Left lung (tissue), 10 donors: ENCODE measurements around the gene PLD1. TPM values are rescaled to one million over a fixed set of nuclear protein-coding genes. Genes with fewer than 3 reads are reported as not detected.

Experiments
- ATAC-seq: fragments of 200-7000 bp; cut with Tn5 transposase; one replicate; pipeline ENCODE4 v1.9.1; 2020; ENCODE audit warnings: moderate library complexity
- DNase-seq, 4 donors: peaks; one replicate each; pipeline ENCODE4 v3.0.0-alpha.2; 2013 to 2020
- H3K27ac ChIP-seq, 2 donors: fragments of 200-600 bp; sonication (generic) in 1 of 2; one replicate each; pipeline versions ENCODE4 v1.5.0 to v1.8.0; 2020 to 2021
- H3K27me3 ChIP-seq, 2 donors: fragments of 200-600 bp; sonication (generic) in 1 of 2; one replicate each; pipeline versions ENCODE4 v1.5.0 to v1.8.0; 2020 to 2021
- H3K36me3 ChIP-seq, 2 donors: fragments of 200-600 bp; sonication (generic) in 1 of 2; one replicate each; pipeline versions ENCODE4 v1.5.0 to v1.8.0; 2020 to 2021
- H3K4me1 ChIP-seq, 2 donors: fragments of 200-600 bp; one replicate each; pipeline ENCODE4 v1.8.0; 2021
- H3K4me3 ChIP-seq, 2 donors: fragments of 200-600 bp; sonication (generic) in 1 of 2; one replicate each; pipeline versions ENCODE4 v1.5.0 to v1.8.0; 2020 to 2021; ENCODE audit warnings: mild to moderate bottlenecking in 1 of 2
- H3K9me3 ChIP-seq, 2 donors: fragments of 200-600 bp; sonication (generic) in 1 of 2; one replicate each; pipeline versions ENCODE4 v1.5.0 to v1.8.0; 2020 to 2021
- intact Hi-C, 2 donors: fragments of 100-400 bp; cut with DNase I; formaldehyde crosslinking; loops; one replicate each; pipeline versions ENCODE4 v1.11.2 to v1.14.2; 2022
- polyA plus RNA-seq, 6 donors: library from polyadenylated mRNA; unstranded; fragments of 120-200 nt; gene quantifications; one replicate each; pipeline ENCODE4 v1.2.1, GENCODE V29; 2013; ENCODE audit not compliant: insufficient read length in 6 of 6
- total RNA-seq, 2 donors: library from RNA; stranded (reverse); fragmentation: NEBNext Ultra II Directional; extraction: Animal tissue kit (Norgen Biotek cat#: 25700); gene quantifications; one replicate each; pipeline ENCODE4 v1.2.1, GENCODE V29; 2021
- TF ChIP-seq, protein P1 (sequence below), 2 donors: fragments of 200-600 bp; sonication (generic) in 1 of 2; IDR thresholded peaks; one replicate each; pipeline versions ENCODE4 v1.5.0 to v1.8.0; 2021; ENCODE audit warnings: antibody characterized with exemption in 2 of 2
- donor health status: DM: no; HTN: yes; CAD: no.
- donor health status: DM: no; HTN: no; CAD: no.

PLD1 gene
- total and polyA plus RNA-seq, 8 donors: 2.9 to 18.7 (median 5.8) TPM

DNA sequence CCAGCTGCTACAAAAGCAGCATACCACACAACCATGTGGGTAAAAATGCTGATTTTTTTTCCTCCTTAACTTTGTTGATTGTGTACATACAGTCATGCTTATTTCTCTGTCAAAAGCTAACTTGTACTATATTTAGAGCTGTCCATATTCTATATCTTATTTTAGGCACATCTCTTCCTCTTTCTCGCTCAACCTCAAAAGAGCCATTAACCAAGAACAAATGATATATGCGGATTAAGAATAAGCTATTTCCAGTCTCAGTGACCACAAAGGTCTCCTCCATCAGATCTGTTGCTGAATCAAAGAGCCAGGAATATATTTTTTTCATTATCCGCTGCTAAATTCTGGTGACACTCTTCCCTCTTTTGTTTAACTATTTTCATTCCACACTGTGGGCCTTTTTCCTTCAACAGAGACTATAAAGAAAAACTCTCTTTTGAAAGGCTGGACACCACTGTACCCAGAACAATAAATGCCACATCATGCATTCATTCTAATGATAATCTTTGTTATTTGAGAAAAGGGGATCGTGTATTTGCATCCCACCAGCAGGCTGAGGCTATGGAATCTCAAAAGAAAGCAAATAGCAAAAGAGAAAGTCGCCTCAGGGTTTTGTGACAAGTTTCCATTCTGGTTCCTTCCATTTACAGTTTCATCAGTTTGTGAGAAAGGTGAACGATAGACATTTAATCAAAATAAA, 40.8 kb upstream of the PLD1 start:
- ATAC-seq (no peak), DNase-seq (no peak)
- TF ChIP-seq, protein P1, sequence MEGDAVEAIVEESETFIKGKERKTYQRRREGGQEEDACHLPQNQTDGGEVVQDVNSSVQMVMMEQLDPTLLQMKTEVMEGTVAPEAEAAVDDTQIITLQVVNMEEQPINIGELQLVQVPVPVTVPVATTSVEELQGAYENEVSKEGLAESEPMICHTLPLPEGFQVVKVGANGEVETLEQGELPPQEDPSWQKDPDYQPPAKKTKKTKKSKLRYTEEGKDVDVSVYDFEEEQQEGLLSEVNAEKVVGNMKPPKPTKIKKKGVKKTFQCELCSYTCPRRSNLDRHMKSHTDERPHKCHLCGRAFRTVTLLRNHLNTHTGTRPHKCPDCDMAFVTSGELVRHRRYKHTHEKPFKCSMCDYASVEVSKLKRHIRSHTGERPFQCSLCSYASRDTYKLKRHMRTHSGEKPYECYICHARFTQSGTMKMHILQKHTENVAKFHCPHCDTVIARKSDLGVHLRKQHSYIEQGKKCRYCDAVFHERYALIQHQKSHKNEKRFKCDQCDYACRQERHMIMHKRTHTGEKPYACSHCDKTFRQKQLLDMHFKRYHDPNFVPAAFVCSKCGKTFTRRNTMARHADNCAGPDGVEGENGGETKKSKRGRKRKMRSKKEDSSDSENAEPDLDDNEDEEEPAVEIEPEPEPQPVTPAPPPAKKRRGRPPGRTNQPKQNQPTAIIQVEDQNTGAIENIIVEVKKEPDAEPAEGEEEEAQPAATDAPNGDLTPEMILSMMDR (IDR thresholded peaks at IDR 0.05): no peak
- Histone ChIP-seq H3K4me1 (no peaks in the 10 kb centered on the region), H3K27ac (no peak overlapping the region), H3K9me3 (peaks cover 0 to 20% of the 10 kb centered on the region in 2 donors), H3K4me3 (no peak overlapping the region), H3K27me3 (no peaks in the 10 kb centered on the region), H3K36me3 (no peaks in the 10 kb centered on the region)
- intact Hi-C loops: no loop called here

GRCh38 chr3:171850320-171850959, 40.2 kb upstream of the PLD1 start:
- Histone ChIP-seq H3K27ac (no peak overlapping the region), H3K9me3 (peaks cover 0 to 17% of the 10 kb centered on the region in 2 donors), H3K36me3 (no peaks in the 10 kb centered on the region), H3K4me3 (no peak overlapping the region), H3K27me3 (no peaks in the 10 kb centered on the region), H3K4me1 (no peaks in the 10 kb centered on the region)
- intact Hi-C loops: no loop called here
- TF ChIP-seq, protein P1 (IDR thresholded peaks at IDR 0.05): no peak
- DNase-seq (no peak), ATAC-seq (no peak)

- H3K27ac ChIP-seq: no peak overlapping the region
Observed at GRCh38 chr3:171849617-171850319, 39.5 kb upstream of the PLD1 start.

DNA sequence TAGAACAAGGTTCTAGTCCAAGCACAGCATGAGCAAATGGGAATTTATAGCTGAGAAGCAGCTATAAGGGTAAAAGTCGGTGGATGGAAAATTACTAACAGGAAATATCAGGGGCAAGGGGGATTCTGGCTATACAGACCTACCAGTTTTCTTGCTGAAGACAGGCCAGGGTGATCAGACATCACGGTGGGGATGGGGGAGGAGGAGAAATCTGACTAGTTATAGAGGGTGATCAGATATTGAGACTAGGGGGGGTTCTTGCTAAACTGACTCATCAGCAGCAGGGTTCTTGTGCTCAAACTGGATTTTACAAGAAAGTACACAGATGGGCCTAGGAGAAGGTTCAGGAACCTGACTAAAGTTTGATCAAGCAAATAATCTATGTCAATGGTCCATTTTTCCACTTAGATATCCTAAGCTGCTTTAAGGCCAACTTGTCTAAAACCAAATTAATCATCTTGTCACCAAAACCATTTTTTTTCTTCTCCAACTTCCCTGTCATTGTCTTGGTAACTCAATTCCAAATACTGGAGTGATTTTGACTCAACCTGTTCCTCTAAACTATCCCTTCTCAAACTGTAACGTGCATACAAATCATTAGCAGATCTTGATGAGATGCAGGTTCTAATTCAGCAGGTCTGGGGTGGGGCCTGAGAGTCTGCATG, 37.4 kb upstream of the PLD1 start:
- DNase-seq (no peak), ATAC-seq (no peak)
- Histone ChIP-seq H3K36me3 (no peaks in the 10 kb centered on the region), H3K4me1 (peaks cover 0 to 4% of the 10 kb centered on the region in 2 donors), H3K9me3 (no peaks in the 10 kb centered on the region), H3K4me3 (no peak overlapping the region), H3K27me3 (no peaks in the 10 kb centered on the region), H3K27ac (no peak overlapping the region)
- TF ChIP-seq, protein P1 (IDR thresholded peaks at IDR 0.05): no peak
- intact Hi-C loops: no loop called here

More at GRCh38 chr3:171849617-171850319, 39.5 kb upstream of the PLD1 start:
- intact Hi-C loops: no loop called here
- H3K27me3 ChIP-seq: no peaks in the 10 kb centered on the region
- H3K4me3 ChIP-seq: no peak overlapping the region
- H3K9me3 ChIP-seq: peaks cover 0 to 10% of the 10 kb centered on the region in 2 donors
- ATAC-seq (no peak), DNase-seq (no peak)
- H3K4me1 ChIP-seq: no peaks in the 10 kb centered on the region
- no peaks in the 10 kb centered on the region for H3K36me3 ChIP-seq
- TF ChIP-seq, protein P1 (IDR thresholded peaks at IDR 0.05): no peak
